ENCODE results near the gene UBE3D.

DNA sequence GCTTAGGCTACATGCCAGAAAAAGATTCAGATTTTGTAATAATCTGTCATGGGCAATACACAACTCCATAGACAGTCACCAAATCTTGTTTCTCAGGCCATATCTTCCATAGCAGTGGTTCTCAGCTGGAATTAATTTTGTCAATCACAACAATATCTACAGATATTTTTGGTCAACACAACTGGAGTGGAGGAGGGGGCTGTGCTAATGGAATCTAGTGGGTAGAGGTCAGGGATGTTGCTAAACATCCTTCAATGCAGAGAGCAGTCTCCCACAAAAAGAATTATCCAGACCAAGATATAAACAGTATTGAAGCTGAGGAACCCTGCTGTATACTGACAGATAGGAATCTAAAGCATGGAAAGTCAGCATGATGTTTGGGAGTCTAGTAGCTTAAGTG, 174.6 kb downstream of the UBE3D start:
- TF ChIP-seq, protein P1, sequence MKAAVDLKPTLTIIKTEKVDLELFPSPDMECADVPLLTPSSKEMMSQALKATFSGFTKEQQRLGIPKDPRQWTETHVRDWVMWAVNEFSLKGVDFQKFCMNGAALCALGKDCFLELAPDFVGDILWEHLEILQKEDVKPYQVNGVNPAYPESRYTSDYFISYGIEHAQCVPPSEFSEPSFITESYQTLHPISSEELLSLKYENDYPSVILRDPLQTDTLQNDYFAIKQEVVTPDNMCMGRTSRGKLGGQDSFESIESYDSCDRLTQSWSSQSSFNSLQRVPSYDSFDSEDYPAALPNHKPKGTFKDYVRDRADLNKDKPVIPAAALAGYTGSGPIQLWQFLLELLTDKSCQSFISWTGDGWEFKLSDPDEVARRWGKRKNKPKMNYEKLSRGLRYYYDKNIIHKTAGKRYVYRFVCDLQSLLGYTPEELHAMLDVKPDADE (IDR thresholded peaks at IDR 0.05) = no peak
- TF ChIP-seq, protein P2, sequence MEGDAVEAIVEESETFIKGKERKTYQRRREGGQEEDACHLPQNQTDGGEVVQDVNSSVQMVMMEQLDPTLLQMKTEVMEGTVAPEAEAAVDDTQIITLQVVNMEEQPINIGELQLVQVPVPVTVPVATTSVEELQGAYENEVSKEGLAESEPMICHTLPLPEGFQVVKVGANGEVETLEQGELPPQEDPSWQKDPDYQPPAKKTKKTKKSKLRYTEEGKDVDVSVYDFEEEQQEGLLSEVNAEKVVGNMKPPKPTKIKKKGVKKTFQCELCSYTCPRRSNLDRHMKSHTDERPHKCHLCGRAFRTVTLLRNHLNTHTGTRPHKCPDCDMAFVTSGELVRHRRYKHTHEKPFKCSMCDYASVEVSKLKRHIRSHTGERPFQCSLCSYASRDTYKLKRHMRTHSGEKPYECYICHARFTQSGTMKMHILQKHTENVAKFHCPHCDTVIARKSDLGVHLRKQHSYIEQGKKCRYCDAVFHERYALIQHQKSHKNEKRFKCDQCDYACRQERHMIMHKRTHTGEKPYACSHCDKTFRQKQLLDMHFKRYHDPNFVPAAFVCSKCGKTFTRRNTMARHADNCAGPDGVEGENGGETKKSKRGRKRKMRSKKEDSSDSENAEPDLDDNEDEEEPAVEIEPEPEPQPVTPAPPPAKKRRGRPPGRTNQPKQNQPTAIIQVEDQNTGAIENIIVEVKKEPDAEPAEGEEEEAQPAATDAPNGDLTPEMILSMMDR (conservative IDR thresholded peaks at IDR 0.05; ENCODE audit: low read depth in 2 of 2) = no peak
- TF ChIP-seq JUNB (IDR thresholded peaks at IDR 0.05; ENCODE audit: unreplicated experiment) (no peak), STAT1 (IDR thresholded peaks at IDR 0.05; ENCODE audit: unreplicated experiment) (no peak), POLR2AphosphoS5 (IDR thresholded peaks at IDR 0.05; ENCODE audit: low read depth) (no peak), EZH2phosphoT487 (IDR thresholded peaks at IDR 0.05; ENCODE audit: unreplicated experiment) (no peak), EZH2 (IDR thresholded peaks at IDR 0.05; ENCODE audit: low read depth, unreplicated experiment) (no peak), ZNF331 (CRISPR knock-in tag; IDR thresholded peaks at IDR 0.05; ENCODE audit: low read depth) (no peak)
- TF ChIP-seq, protein P3, sequence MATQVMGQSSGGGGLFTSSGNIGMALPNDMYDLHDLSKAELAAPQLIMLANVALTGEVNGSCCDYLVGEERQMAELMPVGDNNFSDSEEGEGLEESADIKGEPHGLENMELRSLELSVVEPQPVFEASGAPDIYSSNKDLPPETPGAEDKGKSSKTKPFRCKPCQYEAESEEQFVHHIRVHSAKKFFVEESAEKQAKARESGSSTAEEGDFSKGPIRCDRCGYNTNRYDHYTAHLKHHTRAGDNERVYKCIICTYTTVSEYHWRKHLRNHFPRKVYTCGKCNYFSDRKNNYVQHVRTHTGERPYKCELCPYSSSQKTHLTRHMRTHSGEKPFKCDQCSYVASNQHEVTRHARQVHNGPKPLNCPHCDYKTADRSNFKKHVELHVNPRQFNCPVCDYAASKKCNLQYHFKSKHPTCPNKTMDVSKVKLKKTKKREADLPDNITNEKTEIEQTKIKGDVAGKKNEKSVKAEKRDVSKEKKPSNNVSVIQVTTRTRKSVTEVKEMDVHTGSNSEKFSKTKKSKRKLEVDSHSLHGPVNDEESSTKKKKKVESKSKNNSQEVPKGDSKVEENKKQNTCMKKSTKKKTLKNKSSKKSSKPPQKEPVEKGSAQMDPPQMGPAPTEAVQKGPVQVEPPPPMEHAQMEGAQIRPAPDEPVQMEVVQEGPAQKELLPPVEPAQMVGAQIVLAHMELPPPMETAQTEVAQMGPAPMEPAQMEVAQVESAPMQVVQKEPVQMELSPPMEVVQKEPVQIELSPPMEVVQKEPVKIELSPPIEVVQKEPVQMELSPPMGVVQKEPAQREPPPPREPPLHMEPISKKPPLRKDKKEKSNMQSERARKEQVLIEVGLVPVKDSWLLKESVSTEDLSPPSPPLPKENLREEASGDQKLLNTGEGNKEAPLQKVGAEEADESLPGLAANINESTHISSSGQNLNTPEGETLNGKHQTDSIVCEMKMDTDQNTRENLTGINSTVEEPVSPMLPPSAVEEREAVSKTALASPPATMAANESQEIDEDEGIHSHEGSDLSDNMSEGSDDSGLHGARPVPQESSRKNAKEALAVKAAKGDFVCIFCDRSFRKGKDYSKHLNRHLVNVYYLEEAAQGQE (IDR thresholded peaks at IDR 0.05; ENCODE audit: unreplicated experiment) = no peak
